Keratinocyte (primary cell): ENCODE results near the gene PRDX6.

Experiments used
- CTCF ChIP-seq, 3 experiments: IDR thresholded peaks in 1 of 3; conservative IDR thresholded peaks in 1 of 3; optimal IDR thresholded peaks in 1 of 3; 2 replicates in 2 of 3; 3 replicates in 1 of 3; pipeline versions ENCODE3 to v1.5.1; 2011; ENCODE audit warnings: low read length in 3 of 3, mild to moderate bottlenecking in 3 of 3, moderate library complexity in 2 of 3, control low read depth in 1 of 3, inconsistent platforms in 1 of 3; ENCODE audit not compliant: insufficient read depth in 2 of 3; ENCODE audit errors: extremely low read depth in 1 of 3
- EZH2 ChIP-seq: IDR thresholded peaks from one replicate; pipeline ENCODE4 v1.6.1; 2012; ENCODE audit warnings: inconsistent platforms, mild to moderate bottlenecking, low read length, moderate library complexity

DNA sequence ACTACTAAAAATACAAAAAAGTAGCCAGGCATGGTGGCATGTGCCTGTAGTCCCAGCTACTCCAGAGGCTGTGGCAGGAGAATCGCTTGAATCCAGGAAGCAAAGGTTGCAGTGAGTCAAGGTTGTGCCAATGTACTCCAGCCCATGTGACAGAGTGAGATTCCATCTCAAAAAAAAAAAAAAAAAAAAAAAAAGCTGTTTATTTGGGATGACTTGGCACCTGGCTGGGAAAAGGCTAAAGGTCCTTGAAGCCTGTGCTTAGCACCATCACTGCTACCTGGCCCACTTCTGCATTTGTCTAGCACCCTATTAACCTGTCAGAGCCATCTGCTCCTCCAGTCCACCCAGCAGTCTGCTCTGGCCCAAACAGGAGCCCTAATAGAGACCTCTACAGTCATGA lies 25.0 kb downstream of the PRDX6 start:
- no peak for TF ChIP-seq CTCF (optimal IDR thresholded peaks at IDR 0.05 in 1 of 3, IDR thresholded peaks at IDR 0.05 in 1 of 3, conservative IDR thresholded peaks at IDR 0.05 in 1 of 3; ENCODE audit: extremely low read depth in 1 of 3, insufficient read depth in 2 of 3, low read length in 3 of 3)
- TF ChIP-seq EZH2, result no peak
